ENCODE data around the gene MATR3.

MATR3 gene

DNA sequence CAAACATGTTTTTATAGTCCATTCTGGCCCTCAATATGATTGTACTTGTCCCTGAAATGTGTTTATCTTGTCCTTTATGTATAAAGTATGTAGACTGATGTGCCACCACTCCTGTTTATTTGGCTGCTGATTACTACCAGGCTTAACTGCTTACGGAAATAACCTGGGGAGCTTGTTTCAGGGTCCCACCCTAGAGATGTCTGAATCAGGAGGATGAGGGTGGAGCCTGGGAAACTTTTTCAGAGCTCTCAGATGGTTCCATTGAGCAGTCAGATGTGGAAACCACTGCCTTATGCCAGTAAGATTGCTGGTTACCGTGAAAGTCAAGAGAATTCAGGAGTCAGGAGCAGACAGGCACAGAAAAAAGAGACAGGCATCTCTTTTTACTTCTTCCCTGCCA is 70.4 kb downstream of the MATR3 start:
- Histone ChIP-seq H3K9ac (ENCODE audit: low read length) (no peak overlapping the region), H3K36me3 (ENCODE audit: low read length) (peaks cover 9% of the 10 kb centered on the region; the same call in 1 of the 2 replicates), H3K27ac (ENCODE audit: low read depth, low read length) (no peak overlapping the region), H2AFZ (ENCODE audit: low read depth, low read length, severe bottlenecking) (no peak overlapping the region), H4K20me1 (ENCODE audit: low read depth, low read length) (no peaks in the 10 kb centered on the region), H3F3A (ENCODE audit: insufficient read depth) (0 out of 2 replicates have a peak, but pooled peaks cover 16% of the 10 kb centered on the region), H3K4me2 (ENCODE audit: low read depth, low read length, poor library complexity, severe bottlenecking) (no peak overlapping the region), H3K79me2 (ENCODE audit: insufficient read depth, low read length) (peaks cover 29% of the 10 kb centered on the region), H3K4me3 (ENCODE audit: insufficient read depth, low read length, poor library complexity, severe bottlenecking) (no peak overlapping the region), H3K9me2 (replicated peaks; ENCODE audit: insufficient read depth, low read length) (no peaks in the 10 kb centered on the region), H3K27me3 (ENCODE audit: low read length) (no peaks in the 10 kb centered on the region), H3K9me3 (ENCODE audit: insufficient read depth, low read length) (no peaks in the 10 kb centered on the region)
- TF ChIP-seq EZH2phosphoT487 (conservative IDR thresholded peaks at IDR 0.05; ENCODE audit: low read length) (no peak), CTCF (IDR thresholded peaks at IDR 0.05; ENCODE audit: insufficient read depth, low read length, poor library complexity, severe bottlenecking) (no peak)

DNA sequence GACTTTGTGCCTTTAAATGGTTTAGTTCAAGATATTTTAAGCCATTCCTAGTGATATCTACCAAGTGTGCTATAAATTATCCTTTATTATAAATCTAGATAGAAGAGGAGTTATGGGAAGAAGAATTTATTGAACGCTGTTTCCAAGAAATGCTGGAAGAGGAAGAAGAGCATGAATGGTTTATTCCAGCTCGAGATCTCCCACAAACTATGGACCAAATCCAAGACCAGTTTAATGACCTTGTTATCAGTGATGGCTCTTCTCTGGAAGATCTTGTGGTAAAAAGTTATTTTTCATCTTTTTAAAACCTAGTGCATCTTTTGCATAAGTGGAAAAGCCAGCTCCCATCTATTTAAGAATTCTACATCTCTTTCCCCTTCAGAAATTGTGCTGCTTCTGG is 70.9 kb downstream of the MATR3 start:
- Histone ChIP-seq H3K9ac (ENCODE audit: low read length) (no peak overlapping the region), H3K27me3 (ENCODE audit: low read length) (no peaks in the 10 kb centered on the region), H4K20me1 (ENCODE audit: low read depth, low read length) (no peaks in the 10 kb centered on the region), H3K4me2 (ENCODE audit: low read depth, low read length, poor library complexity, severe bottlenecking) (no peak overlapping the region), H3K79me2 (ENCODE audit: insufficient read depth, low read length) (peaks cover 24% of the 10 kb centered on the region), H3K27ac (ENCODE audit: low read depth, low read length) (no peak overlapping the region), H3F3A (ENCODE audit: insufficient read depth) (0 out of 2 replicates have a peak, but pooled peaks cover 16% of the 10 kb centered on the region), H3K9me3 (ENCODE audit: insufficient read depth, low read length) (no peaks in the 10 kb centered on the region), H3K9me2 (replicated peaks; ENCODE audit: insufficient read depth, low read length) (no peaks in the 10 kb centered on the region), H3K36me3 (ENCODE audit: low read length) (peaks cover 9% of the 10 kb centered on the region; the same call in 1 of the 2 replicates), H2AFZ (ENCODE audit: low read depth, low read length, severe bottlenecking) (no peak overlapping the region), H3K4me3 (ENCODE audit: insufficient read depth, low read length, poor library complexity, severe bottlenecking) (no peak overlapping the region)
- TF ChIP-seq CTCF (IDR thresholded peaks at IDR 0.05; ENCODE audit: insufficient read depth, low read length, poor library complexity, severe bottlenecking) = no peak
- TF ChIP-seq EZH2phosphoT487 (conservative IDR thresholded peaks at IDR 0.05; ENCODE audit: low read length) = no peak

DNA sequence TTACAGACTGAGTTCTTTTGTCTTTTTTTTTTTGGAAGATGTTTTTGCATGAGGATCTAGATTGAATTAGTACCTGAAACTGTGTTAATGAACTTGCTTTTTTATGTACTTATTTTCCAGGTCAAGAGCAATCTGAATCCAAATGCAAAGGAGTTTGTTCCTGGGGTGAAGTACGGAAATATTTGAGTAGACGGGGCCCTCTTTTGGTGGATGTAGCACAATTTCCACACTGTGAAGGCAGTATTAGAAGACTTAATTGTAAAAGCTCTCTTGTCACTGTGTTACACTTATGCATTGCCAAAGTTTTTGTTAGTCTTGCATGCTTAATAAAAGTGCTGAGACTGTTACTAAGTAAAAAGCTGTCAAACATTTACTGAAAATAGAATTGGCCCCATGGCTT is 75.1 kb downstream of the MATR3 start:
- Histone ChIP-seq H4K20me1 (ENCODE audit: low read depth, low read length) (no peaks in the 10 kb centered on the region), H3K9ac (ENCODE audit: low read length) (no peak overlapping the region), H3K36me3 (ENCODE audit: low read length) (peaks cover 8% of the 10 kb centered on the region; the same call in 1 of the 2 replicates), H3K9me2 (replicated peaks; ENCODE audit: insufficient read depth, low read length) (no peaks in the 10 kb centered on the region), H3K27ac (ENCODE audit: low read depth, low read length) (no peak overlapping the region), H3K4me2 (ENCODE audit: low read depth, low read length, poor library complexity, severe bottlenecking) (no peak overlapping the region), H3K79me2 (ENCODE audit: insufficient read depth, low read length) (no peaks in the 10 kb centered on the region), H3K9me3 (ENCODE audit: insufficient read depth, low read length) (no peaks in the 10 kb centered on the region), H3K4me3 (ENCODE audit: insufficient read depth, low read length, poor library complexity, severe bottlenecking) (no peak overlapping the region), H3K27me3 (ENCODE audit: low read length) (no peaks in the 10 kb centered on the region), H2AFZ (ENCODE audit: low read depth, low read length, severe bottlenecking) (no peak overlapping the region), H3F3A (ENCODE audit: insufficient read depth) (0 out of 2 replicates have a peak, but pooled peaks cover 12% of the 10 kb centered on the region)
- TF ChIP-seq EZH2phosphoT487 (conservative IDR thresholded peaks at IDR 0.05; ENCODE audit: low read length) (no peak), CTCF (IDR thresholded peaks at IDR 0.05; ENCODE audit: insufficient read depth, low read length, poor library complexity, severe bottlenecking) (no peak)
